GM18951 (cell line): Measurements from ENCODE around the gene BPIFA1.

Source experiments
- POLR2A ChIP-seq: IDR thresholded peaks from 4 replicates; pipeline ENCODE4 v1.6.1; 2011; ENCODE audit warnings: mild to moderate bottlenecking; ENCODE audit not compliant: insufficient read length, insufficient read depth; ENCODE audit errors: extremely low read depth
- in situ Hi-C: fragments of 300-500 bp; cut with MboI; formaldehyde crosslinking; loops from one replicate; pipeline ENCODE4 v1.12.0; 2022; ENCODE audit warnings: low sequenced_read_pairs, mixed read lengths, inconsistent platforms; ENCODE audit not compliant: unreplicated experiment

BPIFA1 gene

GRCh38 chr20:33235696-33236095, at the start of gene BPIFA1:
BPIFA1 (plus strand) TSS chr20:33235996; CDS start chr20:33237712, 1,716 bp downstream.
- in situ Hi-C loops, result no loop called here
- no peak for TF ChIP-seq POLR2A

GRCh38 chr20:33187491-33187890, 48.3 kb upstream of the BPIFA1 start:
- in situ Hi-C loops, result no loop called here
- TF ChIP-seq POLR2A, result no peak

DNA sequence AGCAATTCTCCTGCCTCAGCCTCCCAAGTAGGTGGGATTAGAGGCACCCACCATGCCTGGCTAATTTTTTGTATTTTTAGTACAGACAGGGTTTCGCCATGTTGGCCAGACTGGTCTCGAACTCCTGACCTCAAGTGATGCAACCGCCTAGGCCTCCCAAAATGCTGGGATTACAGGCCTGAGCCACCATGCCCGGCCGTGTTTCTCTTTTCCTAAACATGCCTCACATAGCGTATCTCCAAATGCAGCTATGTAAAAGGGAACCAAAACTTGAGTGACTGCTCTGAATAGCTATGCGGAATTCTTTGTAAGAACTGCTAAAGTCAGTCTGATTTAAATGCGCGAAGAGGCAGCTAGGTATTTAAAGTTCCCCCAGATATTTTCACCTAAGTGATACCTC, 47.4 kb upstream of the BPIFA1 start:
- in situ Hi-C loops, result no loop called here
- no peak for TF ChIP-seq POLR2A

- TF ChIP-seq POLR2A, result no peak
Observed at GRCh38 chr20:33191484-33191883, 44.3 kb upstream of the BPIFA1 start.

GRCh38 chr20:33191955-33192354, 43.8 kb upstream of the BPIFA1 start:
- TF ChIP-seq POLR2A, result no peak
- in situ Hi-C loops, result no loop called here

More at GRCh38 chr20:33191484-33191883, 44.3 kb upstream of the BPIFA1 start:
- in situ Hi-C loops, result no loop called here

GRCh38 chr20:33192912-33193501, 42.8 kb upstream of the BPIFA1 start:
- in situ Hi-C loops, result no loop called here
- no peak for TF ChIP-seq POLR2A

DNA sequence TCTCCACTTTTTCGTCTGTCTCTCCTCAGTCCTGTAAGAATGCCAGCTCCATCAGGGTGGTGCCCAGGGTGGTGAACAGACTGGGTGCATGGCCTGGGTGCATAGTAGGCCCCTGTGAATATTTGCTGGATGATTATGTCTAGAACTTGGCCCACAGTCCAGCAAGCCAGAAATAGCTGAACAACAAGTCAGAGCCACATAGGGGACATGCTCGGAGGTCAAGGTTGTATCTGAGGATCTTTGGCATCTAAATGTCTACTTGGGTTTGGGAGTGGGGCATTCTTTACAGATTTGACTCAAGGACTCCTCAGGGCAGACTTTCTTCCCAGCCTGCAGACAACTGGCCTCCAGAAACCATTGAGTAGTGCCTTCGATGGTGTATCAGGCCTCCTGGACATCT, 36.8 kb upstream of the BPIFA1 start:
- no peak for TF ChIP-seq POLR2A
- in situ Hi-C loops, result no loop called here

- in situ Hi-C loops, result no loop called here
- TF ChIP-seq POLR2A, result no peak
Observed at GRCh38 chr20:33202451-33202850, 33.3 kb upstream of the BPIFA1 start.

GRCh38 chr20:33203444-33203843, 32.4 kb upstream of the BPIFA1 start:
- in situ Hi-C loops, result no loop called here
- no peak for TF ChIP-seq POLR2A

DNA sequence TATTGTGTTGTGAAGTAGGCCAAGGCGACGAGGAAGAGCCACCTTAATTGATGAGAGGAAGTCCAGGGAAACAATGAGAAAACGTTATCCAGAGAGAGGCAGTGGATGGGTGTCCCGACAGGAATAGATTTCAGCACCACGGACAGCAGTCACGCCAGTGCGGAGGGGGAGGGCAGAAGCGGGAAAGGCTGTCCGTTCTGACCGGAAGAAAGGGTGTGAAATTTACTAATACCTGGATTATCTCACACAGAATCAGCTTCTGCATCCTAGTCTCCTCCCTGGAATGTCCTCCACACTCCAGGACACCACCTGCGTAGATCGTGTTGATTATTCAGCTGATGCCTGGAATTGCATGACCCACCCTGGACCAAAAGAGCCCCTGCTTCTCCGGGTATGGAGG, 26.0 kb upstream of the BPIFA1 start:
- TF ChIP-seq POLR2A, result no peak
- in situ Hi-C loops, result no loop called here

DNA sequence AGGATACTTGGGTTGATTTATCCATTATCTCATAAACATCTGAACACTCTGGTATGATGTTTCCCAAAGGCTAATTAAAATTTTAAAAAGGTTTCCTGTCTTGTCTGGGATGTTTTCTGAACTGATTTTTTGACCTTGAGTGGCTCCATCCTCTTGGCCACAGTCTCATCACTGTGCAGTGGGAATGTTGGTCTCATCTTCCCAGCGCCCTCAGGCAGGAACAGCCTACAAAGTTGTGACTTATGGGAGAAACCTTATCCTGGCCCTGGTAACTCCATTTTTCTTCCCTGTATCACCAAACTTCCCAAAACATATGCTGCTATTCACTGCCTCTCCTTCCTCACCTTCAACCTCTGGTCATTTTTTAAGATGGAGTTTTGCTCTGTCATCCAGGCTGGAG, 25.4 kb upstream of the BPIFA1 start:
- in situ Hi-C loops, result no loop called here
- TF ChIP-seq POLR2A, result no peak

- in situ Hi-C loops, result no loop called here
- TF ChIP-seq POLR2A, result no peak
Observed at GRCh38 chr20:33211817-33212424, 23.9 kb upstream of the BPIFA1 start.

DNA sequence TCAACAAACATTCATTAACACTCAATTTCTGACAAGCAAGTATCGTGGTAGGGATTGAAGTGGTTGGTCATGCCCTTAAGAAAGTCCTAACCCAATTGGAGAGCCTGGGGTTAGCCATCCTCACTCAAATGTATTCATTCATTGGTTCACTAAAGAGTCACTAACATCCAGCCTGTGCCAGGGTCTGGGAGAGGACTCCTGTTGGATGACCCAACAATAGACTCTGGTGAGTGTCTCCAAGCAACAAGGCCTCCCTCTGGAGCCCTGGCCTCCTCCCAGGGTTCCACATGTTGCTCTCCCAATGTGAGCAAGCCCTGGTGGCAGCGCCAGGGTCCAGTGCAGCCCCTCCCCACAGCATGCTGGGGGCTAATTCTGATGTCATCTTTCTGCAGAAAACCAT, 18.7 kb upstream of the BPIFA1 start, which contains the start of gene BPIFA3:
BPIFA3 (plus strand) TSS at position 301 of the 400 bp plus-strand sequence. CDS start 185 bp downstream, outside the sequence.
- in situ Hi-C loops, result no loop called here
- TF ChIP-seq POLR2A, result no peak

DNA sequence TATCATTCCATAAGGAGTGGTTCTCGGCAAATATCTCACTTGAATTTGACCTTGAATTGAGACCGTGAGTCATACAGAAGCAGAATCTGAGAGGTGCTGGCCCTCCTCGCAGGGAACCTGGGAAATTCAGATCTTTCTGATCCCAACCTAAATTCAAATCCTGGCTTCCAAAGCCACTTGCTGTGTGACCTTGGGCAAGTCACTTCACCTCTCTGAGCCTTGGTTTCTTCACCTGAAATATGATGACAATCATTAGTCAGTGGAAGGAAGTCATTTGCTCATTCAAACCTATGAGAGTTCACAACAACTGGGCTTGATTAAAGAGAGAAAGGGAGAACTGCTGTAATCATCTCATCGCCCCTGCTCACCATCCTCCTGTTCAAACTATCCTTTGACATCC, 11.4 kb upstream of the BPIFA1 start:
- in situ Hi-C loops, result no loop called here
- no peak for TF ChIP-seq POLR2A
